Measurements from ENCODE around the gene SIRT3. TPM values are rescaled to one million over a fixed set of nuclear protein-coding genes. Genes with fewer than 3 reads are reported as not detected.
A peak's percentile ranks its signal among the peaks of the same experiment; 100 is the strongest.

Gene SIRT3
- total RNA-seq, 3 donors from 2014 or later (not counting 1 experiment from before 2014, with no cell fraction given) = 20.1 to 24.2 (median 21.2) TPM

DNA sequence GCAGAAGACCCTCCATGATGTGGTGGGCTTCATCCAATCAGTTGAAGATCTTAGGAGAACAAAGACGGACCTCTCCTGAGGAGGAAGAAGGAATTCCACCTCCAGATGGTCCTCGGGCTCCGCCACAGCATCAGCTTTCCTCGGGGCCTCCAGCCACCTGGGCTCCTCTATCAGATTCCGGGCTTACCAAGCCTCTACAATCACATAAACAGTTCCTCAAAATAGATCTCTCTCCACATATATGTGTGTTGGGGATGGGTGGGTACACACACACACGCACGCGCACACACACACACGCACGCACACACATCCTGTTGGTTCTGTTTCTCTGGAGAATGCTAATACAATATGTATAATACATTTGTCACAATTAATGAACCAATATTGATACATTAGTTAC, 23.3 kb upstream of the SIRT3 start:
- H3K27ac ChIP-seq (ENCODE audit: low read length) = no peak overlapping the region
- Mint-ChIP-seq H3K27ac (no peak overlapping the region), H3K4me1 (no peaks in the 10 kb centered on the region), H3K4me3 (no peak overlapping the region), H3K9me3 (no peaks in the 10 kb centered on the region), H3K36me3 (no peaks in the 10 kb centered on the region), H3K27me3 (ENCODE audit: low read depth in 2 of 2) (peaks cover 0 to 3% of the 10 kb centered on the region in 2 donors)
- 67% methylated on average over 1 of the region's 10 CpGs for WGBS (ENCODE audit: insufficient coverage)
- no peak overlapping the region for H3K4me3 ChIP-seq (ENCODE audit: low read length)
- no peaks in the 10 kb centered on the region for H3K36me3 ChIP-seq (ENCODE audit: control insufficient read depth, insufficient read depth, low read length)
- H3K9me3 ChIP-seq (ENCODE audit: control insufficient read depth, insufficient read depth, low read length) = no peaks in the 10 kb centered on the region
- no peaks in the 10 kb centered on the region for H3K27me3 ChIP-seq (ENCODE audit: control insufficient read depth, insufficient read depth, low read length)
- no peak for ATAC-seq
- TF ChIP-seq, protein P1, sequence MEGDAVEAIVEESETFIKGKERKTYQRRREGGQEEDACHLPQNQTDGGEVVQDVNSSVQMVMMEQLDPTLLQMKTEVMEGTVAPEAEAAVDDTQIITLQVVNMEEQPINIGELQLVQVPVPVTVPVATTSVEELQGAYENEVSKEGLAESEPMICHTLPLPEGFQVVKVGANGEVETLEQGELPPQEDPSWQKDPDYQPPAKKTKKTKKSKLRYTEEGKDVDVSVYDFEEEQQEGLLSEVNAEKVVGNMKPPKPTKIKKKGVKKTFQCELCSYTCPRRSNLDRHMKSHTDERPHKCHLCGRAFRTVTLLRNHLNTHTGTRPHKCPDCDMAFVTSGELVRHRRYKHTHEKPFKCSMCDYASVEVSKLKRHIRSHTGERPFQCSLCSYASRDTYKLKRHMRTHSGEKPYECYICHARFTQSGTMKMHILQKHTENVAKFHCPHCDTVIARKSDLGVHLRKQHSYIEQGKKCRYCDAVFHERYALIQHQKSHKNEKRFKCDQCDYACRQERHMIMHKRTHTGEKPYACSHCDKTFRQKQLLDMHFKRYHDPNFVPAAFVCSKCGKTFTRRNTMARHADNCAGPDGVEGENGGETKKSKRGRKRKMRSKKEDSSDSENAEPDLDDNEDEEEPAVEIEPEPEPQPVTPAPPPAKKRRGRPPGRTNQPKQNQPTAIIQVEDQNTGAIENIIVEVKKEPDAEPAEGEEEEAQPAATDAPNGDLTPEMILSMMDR (IDR thresholded peaks at IDR 0.05) = no peak
- intact Hi-C loops (cut with micrococcal nuclease) = no loop called here
- H3K4me1 ChIP-seq (ENCODE audit: control insufficient read depth, insufficient read depth, low read length) = peaks cover 12% of the 10 kb centered on the region
- peak in 1 of 2 donors; percentile 10 for DNase-seq

- no peaks in the 10 kb centered on the region for H3K27me3 ChIP-seq (ENCODE audit: control insufficient read depth, insufficient read depth, low read length)
Observed at GRCh38 chr11:257766-258493, 21.8 kb upstream of the SIRT3 start.

GRCh38 chr11:256952-257737, 21.0 kb upstream of the SIRT3 start:
- Mint-ChIP-seq H3K27me3 (ENCODE audit: low read depth in 2 of 2) (peaks cover 0 to 3% of the 10 kb centered on the region in 2 donors), H3K4me3 (no peak overlapping the region), H3K27ac (no peak overlapping the region), H3K36me3 (peaks cover 7% of the 10 kb centered on the region), H3K9me3 (no peaks in the 10 kb centered on the region), H3K4me1 (no peaks in the 10 kb centered on the region)
- H3K9me3 ChIP-seq (ENCODE audit: control insufficient read depth, insufficient read depth, low read length) = no peaks in the 10 kb centered on the region
- peaks cover 16% of the 10 kb centered on the region for H3K36me3 ChIP-seq (ENCODE audit: control insufficient read depth, insufficient read depth, low read length)
- 58% methylated on average over 14 of the region's 14 CpGs for WGBS (ENCODE audit: insufficient coverage)
- peaks cover 12% of the 10 kb centered on the region for H3K4me1 ChIP-seq (ENCODE audit: control insufficient read depth, insufficient read depth, low read length)
- ATAC-seq = no peak
- intact Hi-C loops (cut with micrococcal nuclease) = no loop called here
- no peaks in the 10 kb centered on the region for H3K27me3 ChIP-seq (ENCODE audit: control insufficient read depth, insufficient read depth, low read length)
- H3K27ac ChIP-seq (ENCODE audit: low read length) = no peak overlapping the region
- TF ChIP-seq, protein P1 (IDR thresholded peaks at IDR 0.05) = no peak
- no peak for DNase-seq
- no peak overlapping the region for H3K4me3 ChIP-seq (ENCODE audit: low read length)

More at GRCh38 chr11:257766-258493, 21.8 kb upstream of the SIRT3 start:
- 87% methylated on average over 15 of the region's 15 CpGs for WGBS (ENCODE audit: insufficient coverage)
- peaks cover 8% of the 10 kb centered on the region for H3K36me3 ChIP-seq (ENCODE audit: control insufficient read depth, insufficient read depth, low read length)
- Mint-ChIP-seq H3K27ac (no peak overlapping the region), H3K9me3 (no peaks in the 10 kb centered on the region), H3K27me3 (ENCODE audit: low read depth in 2 of 2) (peaks cover 0 to 3% of the 10 kb centered on the region in 2 donors), H3K4me1 (no peaks in the 10 kb centered on the region), H3K36me3 (no peaks in the 10 kb centered on the region), H3K4me3 (no peak overlapping the region)
- no peaks in the 10 kb centered on the region for H3K9me3 ChIP-seq (ENCODE audit: control insufficient read depth, insufficient read depth, low read length)
- no peak overlapping the region for H3K4me3 ChIP-seq (ENCODE audit: low read length)
- intact Hi-C loops (cut with micrococcal nuclease) = no loop called here
- ATAC-seq (no peak), DNase-seq (peak in 1 of 2 donors; percentile 7)
- TF ChIP-seq, protein P1 (IDR thresholded peaks at IDR 0.05) = no peak
- H3K4me1 ChIP-seq (ENCODE audit: control insufficient read depth, insufficient read depth, low read length) = peaks cover 12% of the 10 kb centered on the region
- no peak overlapping the region for H3K27ac ChIP-seq (ENCODE audit: low read length)

Data from natural killer cell (primary cell).